Measurements from ENCODE around the gene KPTN. TPM values are rescaled to one million over a fixed set of nuclear protein-coding genes. Genes with fewer than 3 reads are reported as not detected.
"Not testable (repeated sequence)": the region's sequence is repeated elsewhere in the genome, so short reads cannot be mapped to it uniquely, and the experiment has no call there.

Gene KPTN
- total and polyA plus RNA-seq, 4 donors = 7.1 to 29.0 (median 17.5) TPM

- Histone ChIP-seq H3K36me3 (ENCODE audit: control insufficient read depth, insufficient read depth, low read length) (peaks cover 58% of the 10 kb centered on the region), H3K27ac (ENCODE audit: low read depth, low read length) (no peak overlapping the region), H3K4me3 (ENCODE audit: low read depth, low read length) (no peak overlapping the region), H3K4me1 (ENCODE audit: control insufficient read depth, insufficient read depth, low read length) (peaks cover 29% of the 10 kb centered on the region), H3K27me3 (ENCODE audit: control insufficient read depth, insufficient read depth, low read length) (no peaks in the 10 kb centered on the region), H3K9me3 (ENCODE audit: control insufficient read depth, insufficient read depth, low read length) (no peaks in the 10 kb centered on the region)
- no peak for DNase-seq (ENCODE audit: low read depth in 4 of 6, low spot score in 6 of 6)
- WGBS (ENCODE audit: insufficient coverage) = 42% methylated on average over 4 of the region's 9 CpGs
Measured at GRCh38 chr19:47486900-47487299, 2.9 kb upstream of the KPTN start.

- H3K4me1 ChIP-seq (ENCODE audit: control insufficient read depth, insufficient read depth, low read length) = peaks cover 22% of the 10 kb centered on the region
- H3K27me3 ChIP-seq (ENCODE audit: control insufficient read depth, insufficient read depth, low read length); DNase-seq (ENCODE audit: low read depth in 4 of 6, low spot score in 6 of 6); H3K4me3 ChIP-seq (ENCODE audit: low read depth, low read length); H3K27ac ChIP-seq (ENCODE audit: low read depth, low read length); H3K9me3 ChIP-seq (ENCODE audit: control insufficient read depth, insufficient read depth, low read length): not testable (repeated sequence)
- H3K36me3 ChIP-seq (ENCODE audit: control insufficient read depth, insufficient read depth, low read length) = peaks cover 51% of the 10 kb centered on the region
- WGBS (ENCODE audit: insufficient coverage) = 95% methylated on average over 8 of the region's 13 CpGs
Measured at GRCh38 chr19:47486220-47486619, 2.2 kb upstream of the KPTN start.

DNA sequence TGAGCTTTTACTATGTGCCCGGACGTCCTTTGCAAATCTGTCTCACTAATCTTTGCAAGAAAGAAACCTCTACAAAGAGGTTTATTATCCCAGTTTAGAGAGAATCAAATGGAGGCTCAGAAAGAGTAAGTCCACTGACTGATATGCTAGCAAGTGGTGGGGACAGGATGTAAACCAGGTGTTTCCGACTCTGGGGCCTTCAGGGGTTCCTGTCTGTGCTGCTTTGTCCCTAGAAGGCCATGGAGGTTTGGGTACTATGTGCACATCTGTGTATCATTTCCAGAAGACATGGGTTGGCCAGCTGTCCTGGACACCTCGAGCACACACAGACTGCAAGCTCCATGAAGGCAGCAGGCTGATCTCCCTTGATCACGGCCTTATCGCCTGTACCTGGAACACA lies 1.2 kb upstream of the KPTN start:
- 87% methylated on average over 2 of the region's 6 CpGs for WGBS (ENCODE audit: insufficient coverage)
- Histone ChIP-seq H3K27ac (ENCODE audit: low read depth, low read length) (no peak overlapping the region), H3K9me3 (ENCODE audit: control insufficient read depth, insufficient read depth, low read length) (no peaks in the 10 kb centered on the region), H3K27me3 (ENCODE audit: control insufficient read depth, insufficient read depth, low read length) (no peaks in the 10 kb centered on the region), H3K4me1 (ENCODE audit: control insufficient read depth, insufficient read depth, low read length) (peaks cover 17% of the 10 kb centered on the region), H3K36me3 (ENCODE audit: control insufficient read depth, insufficient read depth, low read length) (peaks cover 41% of the 10 kb centered on the region), H3K4me3 (ENCODE audit: low read depth, low read length) (no peak overlapping the region)
- DNase-seq (ENCODE audit: low read depth in 4 of 6, low spot score in 6 of 6) = no peak

DNA sequence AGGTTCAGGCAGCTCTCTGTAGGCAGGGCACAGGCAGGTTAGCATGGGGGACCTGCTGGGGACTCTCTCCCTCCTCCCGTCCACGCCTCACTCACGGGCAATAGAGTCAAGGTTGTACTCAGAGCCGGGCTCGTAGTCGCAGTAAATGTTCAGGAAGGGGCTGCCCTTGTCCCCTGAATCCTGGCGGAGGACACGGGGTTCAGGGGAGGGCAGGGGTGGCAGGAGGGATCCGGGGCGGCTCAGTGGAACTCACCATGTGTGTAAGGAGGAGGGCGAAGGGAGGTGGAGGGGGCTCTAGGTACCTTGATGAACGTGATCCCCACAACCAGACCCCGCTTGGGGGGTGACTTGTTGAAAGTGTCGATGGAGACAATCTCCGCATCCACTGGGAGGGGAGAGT lies 819 bp downstream of the KPTN start:
- 95% methylated on average over 7 of the region's 15 CpGs for WGBS (ENCODE audit: insufficient coverage)
- H3K27ac ChIP-seq (ENCODE audit: low read depth, low read length) = no peak overlapping the region
- H3K27me3 ChIP-seq (ENCODE audit: control insufficient read depth, insufficient read depth, low read length) = no peaks in the 10 kb centered on the region

GRCh38 chr19:47481460-47482052 lies 2.5 kb downstream of the KPTN start:
- Histone ChIP-seq H3K27ac (ENCODE audit: low read depth, low read length) (no peak overlapping the region), H3K4me1 (ENCODE audit: control insufficient read depth, insufficient read depth, low read length) (peaks cover 19% of the 10 kb centered on the region), H3K4me3 (ENCODE audit: low read depth, low read length) (no peak overlapping the region), H3K9me3 (ENCODE audit: control insufficient read depth, insufficient read depth, low read length) (no peaks in the 10 kb centered on the region), H3K27me3 (ENCODE audit: control insufficient read depth, insufficient read depth, low read length) (no peaks in the 10 kb centered on the region), H3K36me3 (ENCODE audit: control insufficient read depth, insufficient read depth, low read length) (peaks cover 11% of the 10 kb centered on the region)
- WGBS (ENCODE audit: insufficient coverage) = 80% methylated on average over 1 of the region's 4 CpGs
- no peak for DNase-seq (ENCODE audit: low read depth in 4 of 6, low spot score in 6 of 6)

More for the DNA sequence above, 819 bp downstream of the KPTN start:
- DNase-seq (ENCODE audit: low read depth in 4 of 6, low spot score in 6 of 6) = no peak
- Histone ChIP-seq H3K4me3 (ENCODE audit: low read depth, low read length) (peak overlapping the region; percentile 75), H3K9me3 (ENCODE audit: control insufficient read depth, insufficient read depth, low read length) (no peaks in the 10 kb centered on the region), H3K4me1 (ENCODE audit: control insufficient read depth, insufficient read depth, low read length) (peaks cover 19% of the 10 kb centered on the region), H3K36me3 (ENCODE audit: control insufficient read depth, insufficient read depth, low read length) (peaks cover 21% of the 10 kb centered on the region)

DNA sequence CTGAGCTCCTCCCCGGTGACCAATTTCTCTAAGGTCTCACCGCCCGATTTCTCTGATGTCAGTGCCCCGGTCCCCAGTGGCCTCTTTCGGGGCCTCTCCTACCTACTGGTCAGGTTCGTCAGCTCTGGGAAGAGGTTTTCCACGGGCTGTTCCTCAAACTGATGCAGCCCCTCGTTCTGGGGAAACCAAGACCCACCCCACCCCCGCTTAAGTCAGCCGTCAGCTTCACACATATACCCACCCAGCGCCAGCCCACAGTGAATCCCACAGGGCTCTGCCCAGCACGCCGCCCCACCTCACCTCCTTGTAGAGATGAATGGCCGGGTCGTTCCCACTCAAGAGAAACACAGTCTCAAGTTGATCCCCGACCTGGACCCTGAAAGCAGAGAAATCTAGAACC lies 3.4 kb downstream of the KPTN start:
- Histone ChIP-seq H3K9me3 (ENCODE audit: control insufficient read depth, insufficient read depth, low read length) (no peaks in the 10 kb centered on the region), H3K36me3 (ENCODE audit: control insufficient read depth, insufficient read depth, low read length) (peaks cover 14% of the 10 kb centered on the region), H3K27ac (ENCODE audit: low read depth, low read length) (no peak overlapping the region), H3K27me3 (ENCODE audit: control insufficient read depth, insufficient read depth, low read length) (no peaks in the 10 kb centered on the region), H3K4me3 (ENCODE audit: low read depth, low read length) (no peak overlapping the region), H3K4me1 (ENCODE audit: control insufficient read depth, insufficient read depth, low read length) (peaks cover 19% of the 10 kb centered on the region)
- 86% methylated on average over 16 of the region's 16 CpGs for WGBS (ENCODE audit: insufficient coverage)
- no peak for DNase-seq (ENCODE audit: low read depth in 4 of 6, low spot score in 6 of 6)

DNA sequence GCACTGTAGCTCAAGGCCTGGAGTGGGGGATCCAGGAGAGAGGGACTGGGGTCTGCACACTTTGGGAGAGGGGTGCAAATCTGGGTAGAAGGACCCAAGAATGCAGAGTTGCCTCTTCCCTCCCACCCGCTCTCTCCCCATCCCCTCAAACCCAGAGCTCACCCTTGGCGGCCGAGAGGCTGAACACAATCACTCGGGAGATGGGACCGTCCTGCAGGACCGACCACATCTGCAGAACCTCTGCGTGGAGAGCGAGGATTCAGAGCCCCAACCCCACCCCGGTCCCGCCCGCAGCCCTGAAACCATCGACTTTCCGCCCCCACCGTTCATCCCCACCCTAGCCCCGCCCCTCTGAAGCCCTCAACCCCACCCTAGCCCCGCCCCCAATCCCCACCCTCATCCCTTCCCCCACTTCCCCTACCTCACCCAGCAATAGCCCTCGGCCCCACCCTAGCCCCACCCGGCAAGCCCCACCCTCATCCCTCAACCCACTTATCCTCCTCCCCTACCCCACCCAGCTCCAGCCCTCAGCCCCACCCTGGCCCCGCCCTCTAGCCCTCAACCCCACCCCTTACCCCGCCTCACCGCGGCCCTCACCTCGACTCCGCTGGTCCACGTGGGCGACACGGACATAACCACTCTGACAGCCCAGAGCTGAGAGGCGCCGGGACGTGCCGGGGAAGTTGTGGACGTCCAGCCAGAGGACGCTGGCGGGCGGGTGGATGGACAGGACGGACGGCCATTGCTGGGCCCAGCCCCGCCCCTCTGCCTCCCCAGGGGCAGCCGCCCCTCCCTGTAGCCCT lies 4.1 kb downstream of the KPTN start:
- 7% methylated on average over 29 of the region's 39 CpGs for WGBS (ENCODE audit: insufficient coverage)
- no peak overlapping the region for H3K4me3 ChIP-seq (ENCODE audit: low read depth, low read length)

GRCh38 chr19:47476438-47476972 lies 7.5 kb downstream of the KPTN start:
- Histone ChIP-seq H3K9me3 (ENCODE audit: control insufficient read depth, insufficient read depth, low read length) (no peaks in the 10 kb centered on the region), H3K27ac (ENCODE audit: low read depth, low read length) (no peak overlapping the region), H3K4me1 (ENCODE audit: control insufficient read depth, insufficient read depth, low read length) (peaks cover 13% of the 10 kb centered on the region), H3K4me3 (ENCODE audit: low read depth, low read length) (no peak overlapping the region), H3K36me3 (ENCODE audit: control insufficient read depth, insufficient read depth, low read length) (peaks cover 19% of the 10 kb centered on the region), H3K27me3 (ENCODE audit: control insufficient read depth, insufficient read depth, low read length) (peaks cover 2% of the 10 kb centered on the region)
- DNase-seq (ENCODE audit: low read depth in 4 of 6, low spot score in 6 of 6) = no peak
- WGBS (ENCODE audit: insufficient coverage) = 90% methylated on average over 17 of the region's 17 CpGs

More for the DNA sequence above, 4.1 kb downstream of the KPTN start:
- no peaks in the 10 kb centered on the region for H3K27me3 ChIP-seq (ENCODE audit: control insufficient read depth, insufficient read depth, low read length)
- peaks cover 19% of the 10 kb centered on the region for H3K4me1 ChIP-seq (ENCODE audit: control insufficient read depth, insufficient read depth, low read length)
- H3K36me3 ChIP-seq (ENCODE audit: control insufficient read depth, insufficient read depth, low read length) = peaks cover 18% of the 10 kb centered on the region
- no peak for DNase-seq (ENCODE audit: low read depth in 4 of 6, low spot score in 6 of 6)
- no peak overlapping the region for H3K27ac ChIP-seq (ENCODE audit: low read depth, low read length)
- H3K9me3 ChIP-seq (ENCODE audit: control insufficient read depth, insufficient read depth, low read length) = no peaks in the 10 kb centered on the region

GRCh38 chr19:47475465-47475864 lies 8.6 kb downstream of the KPTN start:
- 76% methylated on average over 9 of the region's 9 CpGs for WGBS (ENCODE audit: insufficient coverage)
- Histone ChIP-seq H3K36me3 (ENCODE audit: control insufficient read depth, insufficient read depth, low read length) (peaks cover 19% of the 10 kb centered on the region), H3K4me3 (ENCODE audit: low read depth, low read length) (no peak overlapping the region)

More at GRCh38 chr19:47475465-47475864, 8.6 kb downstream of the KPTN start:
- H3K9me3 ChIP-seq (ENCODE audit: control insufficient read depth, insufficient read depth, low read length) = no peaks in the 10 kb centered on the region
- no peak for DNase-seq (ENCODE audit: low read depth in 4 of 6, low spot score in 6 of 6)
- no peak overlapping the region for H3K27ac ChIP-seq (ENCODE audit: low read depth, low read length)
- peaks cover 9% of the 10 kb centered on the region for H3K27me3 ChIP-seq (ENCODE audit: control insufficient read depth, insufficient read depth, low read length)
- peaks cover 22% of the 10 kb centered on the region for H3K4me1 ChIP-seq (ENCODE audit: control insufficient read depth, insufficient read depth, low read length)
